AG04449 (cell line): ENCODE results near the gene TAS1R1.
"Not testable (repeated sequence)": the region's sequence is repeated elsewhere in the genome, so short reads cannot be mapped to it uniquely, and the experiment has no call there.

Experiments
- CTCF ChIA-PET: fragments of 350-600 bp; formaldehyde crosslinking; extraction: SDS; loops from one replicate; lab custom pipeline; 2021; ENCODE audit warnings: antibody characterized with exemption; lab: Yijun Ruan, JAX
- POLR2A ChIA-PET: fragments of 400-600, 350-600 bp; formaldehyde crosslinking; extraction: SDS; loops from one replicate; lab custom pipeline; 2020; ENCODE audit warnings: antibody characterized with exemption, inconsistent platforms; lab: Yijun Ruan, JAX
- DNase-seq: peaks from one replicate; pipeline ENCODE4 v3.0.0-alpha.2; 2010; ENCODE audit warnings: low read depth, low spot score
- H3K4me3 ChIP-seq: 2 replicates; pipeline ENCODE4 v1.5.1; 2011; ENCODE audit warnings: low read depth, mild to moderate bottlenecking, control low read depth, low read length
- CTCF ChIP-seq: IDR thresholded peaks from one replicate; pipeline ENCODE4 v1.5.1; 2011; ENCODE audit warnings: mild to moderate bottlenecking, moderate library complexity, low read length, control low read depth, inconsistent platforms; ENCODE audit not compliant: insufficient read depth; ENCODE audit errors: missing control alignments

The TAS1R1 gene

GRCh38 chr1:6557597-6557996, 2.5 kb downstream of the TAS1R1 start:
- H3K4me3 ChIP-seq, result no peak overlapping the region
- ChIA-PET POLR2A (no interaction called here), CTCF (interaction anchor here (1.0 to 7.1 kb wide), 3 partner anchors 20 to 89 kb away, joined by 4 to 114 read pairs (median 6); no protein-coding TSS in a partner anchor)
- no peak for DNase-seq
- TF ChIP-seq CTCF, result no peak

- H3K4me3 ChIP-seq, DNase-seq, POLR2A ChIA-PET: not testable (repeated sequence)
- CTCF ChIA-PET, result interaction anchor here (2.5 kb wide), 1 partner anchor 87 kb away, joined by 5 read pairs; no protein-coding TSS in a partner anchor
These were observed 4.1 kb downstream of the TAS1R1 start for GRCh38 chr1:6559161-6559560.

- TF ChIP-seq CTCF, result no peak
- POLR2A ChIA-PET, result no interaction called here
- CTCF ChIA-PET, result interaction anchor here (1.1 to 2.5 kb wide), 2 partner anchors 18 to 86 kb away, joined by 3 to 5 read pairs; no protein-coding TSS in a partner anchor
- no peak overlapping the region for H3K4me3 ChIP-seq
- no peak for DNase-seq
These were observed 5.2 kb downstream of the TAS1R1 start for GRCh38 chr1:6560267-6560666.

GRCh38 chr1:6569033-6569432, 13.9 kb downstream of the TAS1R1 start:
- ChIA-PET POLR2A (no interaction called here), CTCF (interaction anchor here (4.3 kb wide), 1 partner anchor 15 kb away, joined by 32 read pairs; the partner anchor contains the start of genes NOL9 and TAS1R1)
- no peak for DNase-seq
- no peak overlapping the region for H3K4me3 ChIP-seq
- TF ChIP-seq CTCF, result no peak

- DNase-seq, result no peak
- CTCF ChIA-PET, result interaction anchor here (4.3 kb wide), 1 partner anchor 16 kb away, joined by 32 read pairs; the partner anchor contains the start of genes NOL9 and TAS1R1
- POLR2A ChIA-PET, result no interaction called here
- no peak overlapping the region for H3K4me3 ChIP-seq
- no peak for TF ChIP-seq CTCF
These were observed 15.0 kb downstream of the TAS1R1 start for GRCh38 chr1:6570100-6570499.

GRCh38 chr1:6570987-6571386, 15.9 kb downstream of the TAS1R1 start:
- no peak for TF ChIP-seq CTCF
- no peak for DNase-seq
- POLR2A ChIA-PET, result no interaction called here
- CTCF ChIA-PET, result interaction anchor here (4.3 kb wide), 1 partner anchor 17 kb away, joined by 32 read pairs; the partner anchor contains the start of genes NOL9 and TAS1R1
- no peak overlapping the region for H3K4me3 ChIP-seq
